ENCODE measurements around the gene DAG1. TPM values are rescaled to one million over a fixed set of nuclear protein-coding genes. Genes with fewer than 3 reads are reported as not detected.

DAG1 gene
- total and polyA plus RNA-seq, 7 experiments from 2014 or later = 5.4 to 22.3 (median 16.9) TPM

- no peaks in the 10 kb centered on the region for H3K9me3 Mint-ChIP-seq
- H3K9me3 ChIP-seq (ENCODE audit: control insufficient read depth in 2 of 3, low read length in 3 of 3) = no peaks in the 10 kb centered on the region
- no peaks in the 10 kb centered on the region for H3K4me1 ChIP-seq (ENCODE audit: control insufficient read depth in 2 of 2, insufficient read depth in 2 of 2, low read length in 2 of 2)
- H3K36me3 ChIP-seq (ENCODE audit: control insufficient read depth in 2 of 3, insufficient read depth in 3 of 3, low read length in 3 of 3) = no peaks in the 10 kb centered on the region
- H3K27me3 Mint-ChIP-seq = no peaks in the 10 kb centered on the region
- POLR2A ChIA-PET = no interaction called here
- no peak overlapping the region for H3K4me3 Mint-ChIP-seq
- no peak for ATAC-seq
- H3K27ac ChIP-seq (ENCODE audit: low read depth, low read length) = no peak overlapping the region
- DNase-seq = no peak
- no peaks in the 10 kb centered on the region for H3K27me3 ChIP-seq (ENCODE audit: control insufficient read depth in 2 of 2, insufficient read depth in 2 of 2, low read length in 2 of 2)
- intact Hi-C loops (cut with micrococcal nuclease) = no loop called here
- no peaks in the 10 kb centered on the region for H3K36me3 Mint-ChIP-seq
- H3K4me3 ChIP-seq (ENCODE audit: low read length) = no peak overlapping the region
- no peak overlapping the region for H3K27ac Mint-ChIP-seq
- peaks cover 0 to under 1% (median 0%) of the 10 kb centered on the region in 7 donors for H3K4me1 Mint-ChIP-seq
- CTCF ChIA-PET = no interaction called here
These were observed 13.6 kb upstream of the DAG1 start for GRCh38 chr3:49456466-49456865.

- DNase-seq (no peak), ATAC-seq (no peak)
- ChIA-PET CTCF (interaction anchor here (0.6 to 1.3 kb wide), 3 partner anchors 56 to 504 kb away, joined by 3 to 4 read pairs (median 3); partner anchors contain the start of gene USP4), POLR2A (no interaction called here)
- Histone ChIP-seq H3K9me3 (ENCODE audit: control insufficient read depth in 2 of 3, low read length in 3 of 3) (no peaks in the 10 kb centered on the region), H3K4me3 (ENCODE audit: low read length) (no peak overlapping the region), H3K27ac (ENCODE audit: low read depth, low read length) (no peak overlapping the region), H3K4me1 (ENCODE audit: control insufficient read depth in 2 of 2, insufficient read depth in 2 of 2, low read length in 2 of 2) (no peaks in the 10 kb centered on the region), H3K36me3 (ENCODE audit: control insufficient read depth in 2 of 3, insufficient read depth in 3 of 3, low read length in 3 of 3) (no peaks in the 10 kb centered on the region), H3K27me3 (ENCODE audit: control insufficient read depth in 2 of 2, insufficient read depth in 2 of 2, low read length in 2 of 2) (no peaks in the 10 kb centered on the region)
- Mint-ChIP-seq H3K27me3 (no peaks in the 10 kb centered on the region), H3K4me3 (no peak overlapping the region), H3K9me3 (no peaks in the 10 kb centered on the region), H3K36me3 (no peaks in the 10 kb centered on the region), H3K4me1 (peaks cover 0 to 5% (median 0%) of the 10 kb centered on the region in 7 donors), H3K27ac (no peak overlapping the region)
- intact Hi-C loops (cut with micrococcal nuclease) = no loop called here
These were observed 9.7 kb upstream of the DAG1 start for GRCh38 chr3:49460188-49460890.

- no peak overlapping the region for H3K4me3 ChIP-seq (ENCODE audit: low read length)
- H3K4me1 ChIP-seq (ENCODE audit: control insufficient read depth in 2 of 2, insufficient read depth in 2 of 2, low read length in 2 of 2) = no peaks in the 10 kb centered on the region
- intact Hi-C loops (cut with micrococcal nuclease) = no loop called here
- ChIA-PET POLR2A (no interaction called here), CTCF (interaction anchor here (0.6 to 1.3 kb wide), 4 partner anchors 12 to 504 kb away, joined by 3 to 4 read pairs (median 3); partner anchors contain the start of gene USP4)
- no peak overlapping the region for H3K4me3 Mint-ChIP-seq
- H3K9me3 ChIP-seq (ENCODE audit: control insufficient read depth in 2 of 3, low read length in 3 of 3) = no peaks in the 10 kb centered on the region
- no peaks in the 10 kb centered on the region for H3K36me3 Mint-ChIP-seq
- H3K36me3 ChIP-seq (ENCODE audit: control insufficient read depth in 2 of 3, insufficient read depth in 3 of 3, low read length in 3 of 3) = no peaks in the 10 kb centered on the region
- ATAC-seq = no peak
- no peak overlapping the region for H3K27ac ChIP-seq (ENCODE audit: low read depth, low read length)
- no peaks in the 10 kb centered on the region for H3K27me3 Mint-ChIP-seq
- no peak for DNase-seq
- peaks cover 0 to 5% (median 0%) of the 10 kb centered on the region in 7 donors for H3K4me1 Mint-ChIP-seq
- H3K27ac Mint-ChIP-seq = no peak overlapping the region
- no peaks in the 10 kb centered on the region for H3K27me3 ChIP-seq (ENCODE audit: control insufficient read depth in 2 of 2, insufficient read depth in 2 of 2, low read length in 2 of 2)
- H3K9me3 Mint-ChIP-seq = no peaks in the 10 kb centered on the region
These were observed 9.1 kb upstream of the DAG1 start for GRCh38 chr3:49460956-49461355.

GRCh38 chr3:49461443-49462171 lies 8.5 kb upstream of the DAG1 start:
- no peaks in the 10 kb centered on the region for H3K36me3 Mint-ChIP-seq
- no peaks in the 10 kb centered on the region for H3K27me3 Mint-ChIP-seq
- no peaks in the 10 kb centered on the region for H3K27me3 ChIP-seq (ENCODE audit: control insufficient read depth in 2 of 2, insufficient read depth in 2 of 2, low read length in 2 of 2)
- ATAC-seq = no peak
- H3K4me3 ChIP-seq (ENCODE audit: low read length) = no peak overlapping the region
- DNase-seq = no peak
- ChIA-PET CTCF (interaction anchor here (1.1 kb wide), 1 partner anchor 13 kb away, joined by 3 read pairs; no protein-coding TSS in a partner anchor), POLR2A (no interaction called here)
- H3K4me1 Mint-ChIP-seq = peaks cover 0 to 5% (median 0%) of the 10 kb centered on the region in 7 donors
- H3K9me3 ChIP-seq (ENCODE audit: control insufficient read depth in 2 of 3, low read length in 3 of 3) = no peaks in the 10 kb centered on the region
- H3K4me1 ChIP-seq (ENCODE audit: control insufficient read depth in 2 of 2, insufficient read depth in 2 of 2, low read length in 2 of 2) = no peaks in the 10 kb centered on the region
- H3K9me3 Mint-ChIP-seq = no peaks in the 10 kb centered on the region
- no peaks in the 10 kb centered on the region for H3K36me3 ChIP-seq (ENCODE audit: control insufficient read depth in 2 of 3, insufficient read depth in 3 of 3, low read length in 3 of 3)
- no peak overlapping the region for H3K27ac ChIP-seq (ENCODE audit: low read depth, low read length)
- intact Hi-C loops (cut with micrococcal nuclease) = no loop called here
- H3K27ac Mint-ChIP-seq = peak overlapping the region in 1 of 9 donors; percentile 68
- H3K4me3 Mint-ChIP-seq = no peak overlapping the region

GRCh38 chr3:49462222-49462621 lies 7.8 kb upstream of the DAG1 start:
- H3K4me3 Mint-ChIP-seq = no peak overlapping the region
- no peak for DNase-seq
- H3K27ac ChIP-seq (ENCODE audit: low read depth, low read length) = no peak overlapping the region
- H3K27ac Mint-ChIP-seq = no peak overlapping the region
- no peaks in the 10 kb centered on the region for H3K36me3 ChIP-seq (ENCODE audit: control insufficient read depth in 2 of 3, insufficient read depth in 3 of 3, low read length in 3 of 3)
- H3K9me3 Mint-ChIP-seq = no peaks in the 10 kb centered on the region
- H3K27me3 Mint-ChIP-seq = no peaks in the 10 kb centered on the region
- CTCF ChIA-PET = interaction anchor here (1.1 kb wide), 1 partner anchor 13 kb away, joined by 3 read pairs; no protein-coding TSS in a partner anchor
- no peaks in the 10 kb centered on the region for H3K4me1 ChIP-seq (ENCODE audit: control insufficient read depth in 2 of 2, insufficient read depth in 2 of 2, low read length in 2 of 2)
- intact Hi-C loops (cut with micrococcal nuclease) = no loop called here
- POLR2A ChIA-PET = no interaction called here
- no peaks in the 10 kb centered on the region for H3K27me3 ChIP-seq (ENCODE audit: control insufficient read depth in 2 of 2, insufficient read depth in 2 of 2, low read length in 2 of 2)
- H3K4me1 Mint-ChIP-seq = peaks cover 0 to 5% (median 0%) of the 10 kb centered on the region in 7 donors
- H3K4me3 ChIP-seq (ENCODE audit: low read length) = no peak overlapping the region
- no peaks in the 10 kb centered on the region for H3K9me3 ChIP-seq (ENCODE audit: control insufficient read depth in 2 of 3, low read length in 3 of 3)
- no peak for ATAC-seq
- no peaks in the 10 kb centered on the region for H3K36me3 Mint-ChIP-seq

- H3K4me1 Mint-ChIP-seq = peaks cover 0 to 11% (median 6%) of the 10 kb centered on the region in 7 donors
- no peak for DNase-seq
- Histone ChIP-seq H3K4me1 (ENCODE audit: control insufficient read depth in 2 of 2, insufficient read depth in 2 of 2, low read length in 2 of 2) (peaks cover 3 to 6% of the 10 kb centered on the region in 2 donors), H3K36me3 (ENCODE audit: control insufficient read depth in 2 of 3, insufficient read depth in 3 of 3, low read length in 3 of 3) (no peaks in the 10 kb centered on the region), H3K4me3 (ENCODE audit: low read length) (no peak overlapping the region), H3K27ac (ENCODE audit: low read depth, low read length) (no peak overlapping the region), H3K9me3 (ENCODE audit: control insufficient read depth in 2 of 3, low read length in 3 of 3) (no peaks in the 10 kb centered on the region), H3K27me3 (ENCODE audit: control insufficient read depth in 2 of 2, insufficient read depth in 2 of 2, low read length in 2 of 2) (no peaks in the 10 kb centered on the region)
- CTCF ChIA-PET = interaction anchor here (0.7 kb wide), 1 partner anchor 15 kb away, joined by 3 read pairs; no protein-coding TSS in a partner anchor
- H3K36me3 Mint-ChIP-seq = no peaks in the 10 kb centered on the region
- H3K27ac Mint-ChIP-seq = no peak overlapping the region
- no peak overlapping the region for H3K4me3 Mint-ChIP-seq
- no peaks in the 10 kb centered on the region for H3K27me3 Mint-ChIP-seq
- H3K9me3 Mint-ChIP-seq = no peaks in the 10 kb centered on the region
- intact Hi-C loops (cut with micrococcal nuclease) = no loop called here
- ATAC-seq = no peak
- POLR2A ChIA-PET = no interaction called here
These were observed 4.6 kb upstream of the DAG1 start for GRCh38 chr3:49465270-49466034.
